Measurements from ENCODE around the gene GTSE1. TPM values are rescaled to one million over a fixed set of nuclear protein-coding genes. Genes with fewer than 3 reads are reported as not detected.

Gene GTSE1
- total RNA-seq, 2 donors from 2014 or later: 39.5 to 59.5 TPM

DNA sequence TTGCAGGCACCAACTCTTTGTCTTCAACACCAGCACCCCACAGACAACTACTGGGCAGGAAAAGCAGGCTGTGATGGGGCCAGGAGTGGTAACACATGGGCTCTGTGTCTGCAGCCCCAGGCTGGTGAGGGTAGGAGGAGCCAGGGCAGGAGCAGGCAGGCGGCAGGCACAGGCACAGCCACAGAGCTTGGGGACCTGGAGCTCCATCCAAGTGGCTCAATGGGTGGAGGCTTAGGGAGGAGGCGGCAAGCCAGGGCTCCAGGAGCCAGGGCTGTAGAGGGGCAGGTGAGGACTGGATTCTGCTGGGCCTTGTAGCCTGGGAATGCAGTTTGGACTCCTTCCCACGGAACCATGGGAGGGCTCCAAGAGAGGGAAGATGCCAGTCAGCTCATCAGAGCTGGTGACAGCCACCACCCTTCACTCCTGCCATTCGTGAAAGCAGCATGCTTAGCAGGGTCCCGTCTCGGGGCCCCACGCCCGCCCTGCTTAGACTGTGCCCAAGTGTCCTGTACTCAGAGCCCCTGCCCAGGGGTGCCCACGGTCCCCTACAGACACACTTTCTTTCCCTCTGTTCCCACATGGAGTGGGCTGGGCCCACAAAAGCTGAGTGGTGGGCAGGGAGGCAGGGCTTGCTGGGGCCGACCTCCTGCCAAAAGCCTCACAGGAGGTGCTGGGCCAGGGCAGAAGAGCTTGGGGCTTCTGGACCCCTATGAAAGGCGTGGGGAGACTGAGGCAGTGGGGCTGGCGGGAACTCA lies 16.4 kb upstream of the GTSE1 start:
- Mint-ChIP-seq H3K4me3 (no peak overlapping the region), H3K4me1 (no peaks in the 10 kb centered on the region), H3K9me3 (peaks cover 3% of the 10 kb centered on the region), H3K27me3 (ENCODE audit: insufficient read depth) (no peaks in the 10 kb centered on the region), H3K27ac (no peak overlapping the region), H3K36me3 (ENCODE audit: low read depth) (peaks cover 62% of the 10 kb centered on the region)
- peaks cover 9% of the 10 kb centered on the region for H3K9me3 ChIP-seq (ENCODE audit: control insufficient read depth, low read length)
- H3K27ac ChIP-seq (ENCODE audit: low read depth, low read length): no peak overlapping the region
- no peak overlapping the region for H3K9ac ChIP-seq (ENCODE audit: extremely low read depth, low read length, poor library complexity, severe bottlenecking)
- 91 to 96% methylated on average over 8 to 12 of the region's 12 CpGs for WGBS, 2 experiments (ENCODE audit: insufficient coverage in 1 of 2, insufficient read length in 1 of 2)
- H3K4me3 ChIP-seq (ENCODE audit: low read length): no peak overlapping the region
- TF ChIP-seq, protein P1, sequence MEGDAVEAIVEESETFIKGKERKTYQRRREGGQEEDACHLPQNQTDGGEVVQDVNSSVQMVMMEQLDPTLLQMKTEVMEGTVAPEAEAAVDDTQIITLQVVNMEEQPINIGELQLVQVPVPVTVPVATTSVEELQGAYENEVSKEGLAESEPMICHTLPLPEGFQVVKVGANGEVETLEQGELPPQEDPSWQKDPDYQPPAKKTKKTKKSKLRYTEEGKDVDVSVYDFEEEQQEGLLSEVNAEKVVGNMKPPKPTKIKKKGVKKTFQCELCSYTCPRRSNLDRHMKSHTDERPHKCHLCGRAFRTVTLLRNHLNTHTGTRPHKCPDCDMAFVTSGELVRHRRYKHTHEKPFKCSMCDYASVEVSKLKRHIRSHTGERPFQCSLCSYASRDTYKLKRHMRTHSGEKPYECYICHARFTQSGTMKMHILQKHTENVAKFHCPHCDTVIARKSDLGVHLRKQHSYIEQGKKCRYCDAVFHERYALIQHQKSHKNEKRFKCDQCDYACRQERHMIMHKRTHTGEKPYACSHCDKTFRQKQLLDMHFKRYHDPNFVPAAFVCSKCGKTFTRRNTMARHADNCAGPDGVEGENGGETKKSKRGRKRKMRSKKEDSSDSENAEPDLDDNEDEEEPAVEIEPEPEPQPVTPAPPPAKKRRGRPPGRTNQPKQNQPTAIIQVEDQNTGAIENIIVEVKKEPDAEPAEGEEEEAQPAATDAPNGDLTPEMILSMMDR (conservative IDR thresholded peaks at IDR 0.05): no peak
- DNase-seq: no peak
- H3K36me3 ChIP-seq (ENCODE audit: control insufficient read depth, insufficient read depth, low read length): peaks cover 75% of the 10 kb centered on the region
- no peaks in the 10 kb centered on the region for H3K27me3 ChIP-seq (ENCODE audit: control insufficient read depth, insufficient read depth, low read length, poor library complexity, severe bottlenecking)
- no peaks in the 10 kb centered on the region for H3K4me1 ChIP-seq (ENCODE audit: control insufficient read depth, insufficient read depth, low read length)

DNA sequence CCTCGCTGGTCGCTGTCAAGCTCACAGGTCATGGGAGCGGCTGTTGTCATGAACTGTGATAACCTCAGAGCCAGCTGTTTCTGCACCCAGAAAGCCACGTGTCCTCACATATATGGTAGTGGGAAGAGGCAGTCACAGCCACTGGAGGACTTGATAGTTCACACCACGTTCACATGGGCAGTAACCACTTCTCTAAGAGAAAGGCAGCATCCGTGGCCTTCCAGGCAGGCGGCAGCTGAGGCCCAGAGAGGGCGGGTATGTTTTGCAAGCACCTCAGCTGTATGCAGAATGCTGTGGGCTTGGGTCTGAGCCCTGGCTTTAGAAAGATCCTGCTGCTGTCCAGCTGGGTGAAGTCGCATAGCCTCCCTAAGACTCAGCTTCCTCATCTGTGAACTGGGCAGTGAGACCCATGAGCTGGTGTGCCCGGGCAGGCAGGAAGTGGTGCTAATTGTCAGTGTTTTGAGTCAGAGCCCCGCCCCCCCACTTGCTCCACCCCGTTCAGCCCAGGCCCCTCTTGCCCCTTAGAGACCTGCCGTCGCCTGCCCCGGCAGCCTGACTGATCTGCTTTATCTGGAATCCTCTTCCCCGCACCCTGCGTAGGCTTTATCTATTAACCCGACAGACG lies 15.6 kb upstream of the GTSE1 start:
- TF ChIP-seq, protein P1 (conservative IDR thresholded peaks at IDR 0.05): no peak
- H3K27me3 ChIP-seq (ENCODE audit: control insufficient read depth, insufficient read depth, low read length, poor library complexity, severe bottlenecking): no peaks in the 10 kb centered on the region
- no peak overlapping the region for H3K4me3 ChIP-seq (ENCODE audit: low read length)
- no peak overlapping the region for H3K27ac ChIP-seq (ENCODE audit: low read depth, low read length)
- Mint-ChIP-seq H3K4me3 (no peak overlapping the region), H3K4me1 (no peaks in the 10 kb centered on the region), H3K36me3 (ENCODE audit: low read depth) (peaks cover 60% of the 10 kb centered on the region), H3K27ac (no peak overlapping the region), H3K9me3 (no peaks in the 10 kb centered on the region), H3K27me3 (ENCODE audit: insufficient read depth) (no peaks in the 10 kb centered on the region)
- no peak for DNase-seq
- no peaks in the 10 kb centered on the region for H3K9me3 ChIP-seq (ENCODE audit: control insufficient read depth, low read length)
- H3K36me3 ChIP-seq (ENCODE audit: control insufficient read depth, insufficient read depth, low read length): peaks cover 69% of the 10 kb centered on the region
- WGBS, 2 experiments (ENCODE audit: insufficient coverage in 1 of 2, insufficient read length in 1 of 2): 90 to 95% methylated on average over 14 to 19 of the region's 19 CpGs
- no peak overlapping the region for H3K9ac ChIP-seq (ENCODE audit: extremely low read depth, low read length, poor library complexity, severe bottlenecking)
- H3K4me1 ChIP-seq (ENCODE audit: control insufficient read depth, insufficient read depth, low read length): no peaks in the 10 kb centered on the region

DNA sequence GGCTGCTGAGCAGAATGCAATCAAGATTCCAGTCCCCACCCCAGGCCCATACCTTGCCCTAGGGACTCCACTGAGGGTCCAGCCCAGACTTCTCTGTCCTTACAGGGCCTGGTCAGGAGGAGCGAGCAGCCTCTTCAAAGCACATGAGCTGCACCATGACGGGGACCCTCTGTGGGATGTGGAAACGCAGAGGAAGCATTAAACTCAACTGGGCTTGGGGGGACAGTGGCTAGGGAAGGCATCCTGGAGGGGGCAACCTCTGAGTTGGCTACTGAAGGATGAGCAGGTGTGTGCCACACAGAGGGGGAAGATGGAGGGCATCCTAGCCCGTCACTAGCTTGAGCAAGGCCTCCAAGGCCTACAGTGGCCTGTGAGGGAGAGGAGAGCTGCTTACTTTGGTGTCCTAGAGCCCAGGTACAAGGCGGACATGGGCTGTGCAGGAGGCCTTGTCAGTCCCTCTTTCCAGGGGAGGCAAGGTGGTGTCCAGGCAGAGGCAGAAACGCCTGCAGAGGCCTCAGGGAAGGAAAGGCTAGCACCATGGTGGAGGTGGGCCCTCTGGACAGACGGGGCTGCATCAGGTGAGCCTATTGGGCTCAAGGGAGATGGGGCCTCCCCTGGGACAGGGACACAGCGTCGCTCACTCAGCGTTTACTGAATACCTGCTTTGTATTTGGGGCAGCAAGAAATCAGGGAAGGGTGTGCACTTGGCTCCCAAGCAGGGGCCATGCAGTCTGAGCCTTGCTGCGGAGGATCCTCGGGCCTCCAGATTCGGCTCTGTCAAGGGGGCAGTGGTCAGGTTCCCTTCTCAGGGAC lies 14.6 kb upstream of the GTSE1 start:
- H3K27ac Mint-ChIP-seq: no peak overlapping the region
- H3K36me3 Mint-ChIP-seq (ENCODE audit: low read depth): peaks cover 57% of the 10 kb centered on the region
- H3K4me1 Mint-ChIP-seq: no peaks in the 10 kb centered on the region
- Histone ChIP-seq H3K4me3 (ENCODE audit: low read length) (no peak overlapping the region), H3K36me3 (ENCODE audit: control insufficient read depth, insufficient read depth, low read length) (peaks cover 63% of the 10 kb centered on the region), H3K27me3 (ENCODE audit: control insufficient read depth, insufficient read depth, low read length, poor library complexity, severe bottlenecking) (no peaks in the 10 kb centered on the region), H3K4me1 (ENCODE audit: control insufficient read depth, insufficient read depth, low read length) (no peaks in the 10 kb centered on the region), H3K9me3 (ENCODE audit: control insufficient read depth, low read length) (no peaks in the 10 kb centered on the region), H3K9ac (ENCODE audit: extremely low read depth, low read length, poor library complexity, severe bottlenecking) (no peak overlapping the region), H3K27ac (ENCODE audit: low read depth, low read length) (no peak overlapping the region)
- H3K9me3 Mint-ChIP-seq: no peaks in the 10 kb centered on the region
- no peak for DNase-seq
- TF ChIP-seq, protein P1 (conservative IDR thresholded peaks at IDR 0.05): no peak
- no peak overlapping the region for H3K4me3 Mint-ChIP-seq
- no peaks in the 10 kb centered on the region for H3K27me3 Mint-ChIP-seq (ENCODE audit: insufficient read depth)
- WGBS, 2 experiments (ENCODE audit: insufficient coverage in 1 of 2, insufficient read length in 1 of 2): 91 to 99% methylated on average over 12 to 13 of the region's 13 CpGs

All from endodermal cell (in vitro differentiated cells).